OCI-LY3 (cell line): ENCODE results near the gene TRIM34.

Experiments
- H2AFZ ChIP-seq: fragments of 200-600, 300-600 bp; shearing (Covaris generic); 2 replicates; pipeline ENCODE4 v1.6.0; 2014; ENCODE audit warnings: antibody characterized with exemption, low read depth, low read length
- H3K27ac ChIP-seq: fragments of 200-600, 300-600 bp; sonication (generic); 2 replicates; pipeline ENCODE4 v1.5.1; 2014; ENCODE audit warnings: mild to moderate bottlenecking, low read length, moderate library complexity, mixed read lengths
- H3K27me3 ChIP-seq: fragments of 200-600, 300-600 bp; sonication (generic); 2 replicates; pipeline ENCODE4 v1.6.1; 2014; ENCODE audit warnings: low read depth, low read length, mixed read lengths
- H3K36me3 ChIP-seq: fragments of 200-600, 300-600 bp; sonication (generic); replicated peaks from 2 replicates; pipeline ENCODE3; 2014; ENCODE audit warnings: low read depth, low read length, mixed read lengths
- H3K4me1 ChIP-seq: fragments of 300-600, 200-600 bp; sonication (generic); 2 replicates; pipeline ENCODE4 v1.6.1; 2014; ENCODE audit warnings: low read length, mixed read lengths
- H3K4me2 ChIP-seq: fragments of 200-600, 300-600 bp; sonication (generic); 2 replicates; pipeline ENCODE4 v1.6.1; 2014; ENCODE audit warnings: low read length, mixed read lengths
- H3K4me3 ChIP-seq: fragments of 300-600, 200-600 bp; sonication (generic); 2 replicates; pipeline ENCODE4 v1.5.1; 2014; ENCODE audit warnings: antibody characterized with exemption, mild to moderate bottlenecking, low read length, moderate library complexity
- H3K79me2 ChIP-seq: fragments of 300-600, 200-600 bp; shearing (Covaris generic); 2 replicates; pipeline ENCODE4 v1.6.1; 2014; ENCODE audit warnings: mild to moderate bottlenecking, low read length, mixed read lengths
- H3K9ac ChIP-seq: fragments of 300-600, 200-600 bp; shearing (Covaris generic); 2 replicates; pipeline ENCODE4 v1.6.0; 2014; ENCODE audit warnings: mild to moderate bottlenecking, low read length, moderate library complexity
- H3K9me3 ChIP-seq: fragments of 200-600, 300-600 bp; shearing (Covaris generic); 2 replicates; pipeline ENCODE4 v1.6.1; 2014; ENCODE audit warnings: low read length, mixed read lengths; ENCODE audit not compliant: insufficient read depth
- H4K20me1 ChIP-seq: fragments of 200-600, 300-600 bp; sonication (generic); 2 replicates; pipeline ENCODE4 v1.6.1; 2016; ENCODE audit warnings: low read length, mixed read lengths; ENCODE audit not compliant: insufficient read depth
- EZH2phosphoT487 ChIP-seq: fragments of 200-600 bp; shearing (Covaris generic); IDR thresholded peaks from 2 replicates; pipeline ENCODE4 v1.6.1; 2018; ENCODE audit warnings: antibody characterized with exemption, mixed run types, low read depth
- TF ChIP-seq, protein P1 (sequence below): fragments of 200-600, 300-600 bp; sonication (generic); IDR thresholded peaks from 2 replicates; pipeline ENCODE4 v1.5.1; 2014; ENCODE audit warnings: antibody characterized with exemption, low read length, low read depth

The TRIM34 gene

GRCh38 chr11:5608808-5609207 is 16.0 kb upstream of the TRIM34 start:
- peaks cover 8% of the 10 kb centered on the region for H3K4me1 ChIP-seq
- no peaks in the 10 kb centered on the region for H3K36me3 ChIP-seq
- no peaks in the 10 kb centered on the region for H3K9me3 ChIP-seq
- TF ChIP-seq, protein P1, sequence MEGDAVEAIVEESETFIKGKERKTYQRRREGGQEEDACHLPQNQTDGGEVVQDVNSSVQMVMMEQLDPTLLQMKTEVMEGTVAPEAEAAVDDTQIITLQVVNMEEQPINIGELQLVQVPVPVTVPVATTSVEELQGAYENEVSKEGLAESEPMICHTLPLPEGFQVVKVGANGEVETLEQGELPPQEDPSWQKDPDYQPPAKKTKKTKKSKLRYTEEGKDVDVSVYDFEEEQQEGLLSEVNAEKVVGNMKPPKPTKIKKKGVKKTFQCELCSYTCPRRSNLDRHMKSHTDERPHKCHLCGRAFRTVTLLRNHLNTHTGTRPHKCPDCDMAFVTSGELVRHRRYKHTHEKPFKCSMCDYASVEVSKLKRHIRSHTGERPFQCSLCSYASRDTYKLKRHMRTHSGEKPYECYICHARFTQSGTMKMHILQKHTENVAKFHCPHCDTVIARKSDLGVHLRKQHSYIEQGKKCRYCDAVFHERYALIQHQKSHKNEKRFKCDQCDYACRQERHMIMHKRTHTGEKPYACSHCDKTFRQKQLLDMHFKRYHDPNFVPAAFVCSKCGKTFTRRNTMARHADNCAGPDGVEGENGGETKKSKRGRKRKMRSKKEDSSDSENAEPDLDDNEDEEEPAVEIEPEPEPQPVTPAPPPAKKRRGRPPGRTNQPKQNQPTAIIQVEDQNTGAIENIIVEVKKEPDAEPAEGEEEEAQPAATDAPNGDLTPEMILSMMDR, result no peak
- no peak for TF ChIP-seq EZH2phosphoT487
- no peak overlapping the region for H2AFZ ChIP-seq
- H3K4me2 ChIP-seq, result no peak overlapping the region
- no peaks in the 10 kb centered on the region for H4K20me1 ChIP-seq
- H3K27ac ChIP-seq, result no peak overlapping the region
- no peak overlapping the region for H3K4me3 ChIP-seq
- H3K27me3 ChIP-seq, result no peaks in the 10 kb centered on the region
- no peaks in the 10 kb centered on the region for H3K79me2 ChIP-seq
- H3K9ac ChIP-seq, result no peak overlapping the region

DNA sequence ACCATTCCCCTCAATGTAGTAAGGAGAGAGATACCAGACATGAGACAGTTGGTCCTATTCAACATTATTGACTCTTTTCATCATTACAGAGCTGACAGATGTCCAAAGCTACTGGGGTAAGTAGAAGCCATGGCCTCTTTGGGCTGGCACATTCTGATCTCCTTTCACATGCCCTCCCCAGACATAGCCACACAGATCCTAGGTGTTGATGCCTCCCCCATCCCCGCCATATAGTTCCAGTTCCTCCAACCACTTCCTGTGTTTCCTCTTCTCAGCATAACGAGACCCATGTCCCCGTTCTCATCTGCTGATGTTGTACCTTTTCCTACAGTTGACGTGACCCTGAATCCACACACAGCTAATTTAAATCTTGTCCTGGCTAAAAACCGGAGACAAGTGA is 14.4 kb upstream of the TRIM34 start:
- Histone ChIP-seq H4K20me1 (no peaks in the 10 kb centered on the region), H3K4me1 (peaks cover 8% of the 10 kb centered on the region), H3K4me2 (peak overlapping the region; percentile 44), H3K27ac (no peak overlapping the region), H3K79me2 (no peaks in the 10 kb centered on the region), H2AFZ (peak overlapping the region; percentile 92; the same call in 1 of the 2 replicates), H3K9ac (no peak overlapping the region), H3K27me3 (no peaks in the 10 kb centered on the region), H3K36me3 (no peaks in the 10 kb centered on the region), H3K4me3 (no peak overlapping the region), H3K9me3 (no peaks in the 10 kb centered on the region)
- TF ChIP-seq EZH2phosphoT487, result no peak
- TF ChIP-seq, protein P1, result no peak

GRCh38 chr11:5611627-5612026 is 13.2 kb upstream of the TRIM34 start:
- Histone ChIP-seq H3K27ac (no peak overlapping the region), H3K36me3 (no peaks in the 10 kb centered on the region), H3K9ac (no peak overlapping the region)

GRCh38 chr11:5618807-5619206 is 6.0 kb upstream of the TRIM34 start:
- peaks cover 3% of the 10 kb centered on the region for H3K4me1 ChIP-seq
- no peaks in the 10 kb centered on the region for H4K20me1 ChIP-seq
- TF ChIP-seq, protein P1, result no peak
- TF ChIP-seq EZH2phosphoT487, result no peak
- no peak overlapping the region for H3K4me2 ChIP-seq
- no peak overlapping the region for H3K27ac ChIP-seq
- H3K4me3 ChIP-seq, result no peak overlapping the region
- no peaks in the 10 kb centered on the region for H3K27me3 ChIP-seq
- no peaks in the 10 kb centered on the region for H3K79me2 ChIP-seq
- H3K9me3 ChIP-seq, result no peaks in the 10 kb centered on the region
- H2AFZ ChIP-seq, result no peak overlapping the region
- no peak overlapping the region for H3K9ac ChIP-seq
- H3K36me3 ChIP-seq, result no peaks in the 10 kb centered on the region

More at GRCh38 chr11:5611627-5612026, 13.2 kb upstream of the TRIM34 start:
- TF ChIP-seq EZH2phosphoT487, result no peak
- TF ChIP-seq, protein P1, result no peak
- Histone ChIP-seq H3K27me3 (no peaks in the 10 kb centered on the region), H3K9me3 (no peaks in the 10 kb centered on the region), H3K4me3 (no peak overlapping the region), H3K4me1 (peaks cover 8% of the 10 kb centered on the region), H3K4me2 (no peak overlapping the region), H3K79me2 (no peaks in the 10 kb centered on the region), H2AFZ (no peak overlapping the region), H4K20me1 (no peaks in the 10 kb centered on the region)
